ENCODE measurements around the gene CYBA. TPM values are rescaled to one million over a fixed set of nuclear protein-coding genes. Genes with fewer than 3 reads are reported as not detected.

Gene CYBA
- total RNA-seq, 1 experiment from 2014 or later = 351 TPM

DNA sequence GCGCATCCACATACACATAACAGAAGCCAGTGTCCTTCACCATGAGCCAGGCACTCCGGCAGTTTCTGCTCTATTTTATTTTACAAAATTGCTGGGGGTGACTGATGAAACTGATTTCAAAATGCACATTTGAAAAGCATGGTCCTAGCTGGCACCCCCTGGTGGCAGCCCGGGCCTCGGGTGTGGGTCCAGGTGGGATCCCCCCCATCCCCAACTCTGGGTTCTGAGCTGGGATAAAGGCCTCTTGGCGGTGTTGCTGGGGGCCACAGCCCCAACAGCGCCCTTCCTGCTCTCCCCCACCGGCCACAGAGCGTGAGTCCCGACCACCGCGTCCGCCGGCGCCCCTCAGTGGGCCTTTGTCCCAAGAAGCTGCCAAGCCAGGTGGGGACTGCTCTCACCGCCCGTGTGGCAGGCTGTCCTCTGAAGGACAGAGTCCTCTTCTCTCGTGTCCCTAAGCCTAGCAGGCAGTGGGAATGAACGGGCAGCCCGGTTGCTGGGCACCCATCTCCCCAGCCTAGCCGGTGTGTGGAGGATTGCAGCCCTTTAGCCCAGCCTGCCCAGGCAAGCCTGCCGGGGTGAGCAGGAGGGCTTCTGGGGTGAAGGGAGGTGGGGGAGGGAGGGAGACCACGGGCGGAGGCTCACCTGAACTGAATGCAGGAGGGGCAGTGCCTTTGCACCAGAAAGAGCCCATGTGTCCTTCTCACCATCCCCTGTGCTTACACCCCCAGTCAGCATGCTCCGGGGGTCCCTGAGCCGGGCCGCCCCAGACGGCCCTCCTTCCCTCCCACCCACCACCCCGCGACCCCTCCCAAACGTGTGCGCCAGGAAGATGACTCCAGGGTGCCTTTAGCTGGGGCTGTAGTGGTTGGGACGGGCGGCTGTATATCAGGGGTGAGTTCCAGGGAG is 34.6 kb upstream of the CYBA start:
- peaks cover 24% of the 10 kb centered on the region for H3K4me1 ChIP-seq
- CTCF ChIA-PET = interaction anchor here (0.6 to 1.3 kb wide), 6 partner anchors 13 to 1237 kb away, joined by 3 to 10 read pairs (median 4); partner anchors contain the start of gene MVD
- no peaks in the 10 kb centered on the region for H3K9me3 Mint-ChIP-seq (ENCODE audit: unreplicated experiment)

GRCh38 chr16:88684569-88685155 is 33.8 kb upstream of the CYBA start:
- Histone ChIP-seq H3K27me3 (replicated peaks; ENCODE audit: control insufficient read depth, insufficient read depth, low read length) (no peaks in the 10 kb centered on the region), H3K9me3 (no peaks in the 10 kb centered on the region), H3K4me1 (peaks cover 24% of the 10 kb centered on the region), H3K36me3 (ENCODE audit: control insufficient read depth, insufficient read depth, low read length) (no peaks in the 10 kb centered on the region), H3K4me3 (ENCODE audit: low read depth, low read length) (no peak overlapping the region)
- DNase-seq = no peak
- Mint-ChIP-seq H3K27ac (ENCODE audit: unreplicated experiment) (no peak overlapping the region), H3K4me1 (ENCODE audit: low read depth, unreplicated experiment) (peaks cover 13% of the 10 kb centered on the region), H3K27me3 (ENCODE audit: insufficient read depth, unreplicated experiment) (no peaks in the 10 kb centered on the region), H3K36me3 (ENCODE audit: insufficient read depth, unreplicated experiment) (peaks cover 17% of the 10 kb centered on the region), H3K4me3 (ENCODE audit: unreplicated experiment) (peak overlapping the region; percentile 78), H3K9me3 (ENCODE audit: unreplicated experiment) (no peaks in the 10 kb centered on the region)
- no TSS peak for BruUV-seq (replicated peaks)
- TF ChIP-seq CTCF (IDR thresholded peaks at IDR 0.05; ENCODE audit: insufficient read depth in 1 of 2, low read depth in 1 of 2, low read length in 1 of 2, severe bottlenecking in 1 of 2, unreplicated experiment in 1 of 2) = no peak
- ChIA-PET CTCF (interaction anchor here (0.5 to 1.2 kb wide), 3 partner anchors 12 to 126 kb away, joined by 3 to 10 read pairs (median 5); no protein-coding TSS in a partner anchor), POLR2A (interaction anchor here (0.7 kb wide), 1 partner anchor 114 kb away, joined by 4 read pairs; the partner anchor contains the start of gene ZC3H18)
- intact Hi-C loops (cut with micrococcal nuclease; ENCODE audit: unreplicated experiment) = no loop called here

More for the DNA sequence above, 34.6 kb upstream of the CYBA start:
- no TSS peak for BruUV-seq (replicated peaks)
- peak; percentile 78 to 82 for TF ChIP-seq CTCF (IDR thresholded peaks at IDR 0.05; ENCODE audit: insufficient read depth in 1 of 2, low read depth in 1 of 2, low read length in 1 of 2, severe bottlenecking in 1 of 2, unreplicated experiment in 1 of 2)
- no peaks in the 10 kb centered on the region for H3K27me3 Mint-ChIP-seq (ENCODE audit: insufficient read depth, unreplicated experiment)
- H3K27me3 ChIP-seq (replicated peaks; ENCODE audit: control insufficient read depth, insufficient read depth, low read length) = no peaks in the 10 kb centered on the region
- no peak overlapping the region for H3K27ac Mint-ChIP-seq (ENCODE audit: unreplicated experiment)
- peaks cover 17% of the 10 kb centered on the region for H3K36me3 Mint-ChIP-seq (ENCODE audit: insufficient read depth, unreplicated experiment)
- no peaks in the 10 kb centered on the region for H3K36me3 ChIP-seq (ENCODE audit: control insufficient read depth, insufficient read depth, low read length)
- H3K4me3 Mint-ChIP-seq (ENCODE audit: unreplicated experiment) = peak overlapping the region; percentile 78
- H3K9me3 ChIP-seq = no peaks in the 10 kb centered on the region
- H3K4me3 ChIP-seq (ENCODE audit: low read depth, low read length) = peak overlapping the region; percentile 82
- peak in 1 of 2 experiments; percentile 72 for DNase-seq
- POLR2A ChIA-PET = interaction anchor here (0.5 to 0.7 kb wide), 2 partner anchors 23 to 115 kb away, joined by 3 to 4 read pairs; partner anchors contain the start of genes MVD and ZC3H18
- intact Hi-C loops (cut with micrococcal nuclease; ENCODE audit: unreplicated experiment) = loop anchor here (1.0 kb wide), 1 partner anchor 22 kb away; the partner anchor contains the start of gene MVD
- H3K4me1 Mint-ChIP-seq (ENCODE audit: low read depth, unreplicated experiment) = peaks cover 13% of the 10 kb centered on the region

DNA sequence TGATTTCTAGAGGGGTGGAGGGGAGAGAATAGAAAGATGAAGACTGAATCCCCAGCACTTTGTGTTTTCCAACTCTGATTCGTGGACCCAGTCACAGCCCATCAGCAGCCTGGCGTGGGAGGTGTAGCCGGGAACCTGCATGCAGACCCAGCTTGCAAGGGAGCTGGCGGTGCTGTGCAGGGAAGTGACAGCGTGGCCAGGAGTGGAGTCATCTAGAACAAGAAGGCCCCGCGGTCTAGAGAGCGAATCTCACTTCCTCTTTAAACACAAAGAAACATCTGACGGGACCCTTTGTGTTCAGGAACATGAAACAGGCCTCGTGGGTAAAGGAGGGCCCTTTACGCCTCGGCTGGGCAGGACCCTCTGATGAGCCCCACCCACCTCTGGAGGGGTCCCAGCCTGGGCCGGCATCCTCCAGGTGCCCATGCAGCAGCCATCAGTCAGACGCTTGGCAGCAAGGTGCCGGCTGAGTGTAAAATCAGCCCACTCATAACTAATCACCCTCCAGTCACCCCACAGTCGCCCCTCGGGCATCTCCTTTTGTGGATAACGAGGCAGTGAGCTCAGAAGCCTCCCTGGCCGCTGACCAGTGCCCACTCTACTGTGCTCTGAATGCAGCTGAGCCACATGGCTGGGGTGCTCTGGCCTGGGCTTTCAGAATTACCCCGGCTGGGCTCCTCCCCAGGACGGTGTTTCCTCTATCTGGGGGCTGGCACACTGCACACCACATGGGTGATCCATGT is 31.0 kb upstream of the CYBA start:
- no peaks in the 10 kb centered on the region for H3K9me3 Mint-ChIP-seq (ENCODE audit: unreplicated experiment)
- no peaks in the 10 kb centered on the region for H3K27me3 ChIP-seq (replicated peaks; ENCODE audit: control insufficient read depth, insufficient read depth, low read length)
- no TSS peak for BruUV-seq (replicated peaks)

More for the DNA sequence above, 31.0 kb upstream of the CYBA start:
- peaks cover 13% of the 10 kb centered on the region for H3K36me3 Mint-ChIP-seq (ENCODE audit: insufficient read depth, unreplicated experiment)
- no peak overlapping the region for H3K4me3 ChIP-seq (ENCODE audit: low read depth, low read length)
- H3K27ac Mint-ChIP-seq (ENCODE audit: unreplicated experiment) = no peak overlapping the region
- no peak for DNase-seq
- no peaks in the 10 kb centered on the region for H3K9me3 ChIP-seq
- no peaks in the 10 kb centered on the region for H3K36me3 ChIP-seq (ENCODE audit: control insufficient read depth, insufficient read depth, low read length)
- H3K4me3 Mint-ChIP-seq (ENCODE audit: unreplicated experiment) = no peak overlapping the region
- peaks cover 7% of the 10 kb centered on the region for H3K4me1 ChIP-seq
- no peaks in the 10 kb centered on the region for H3K4me1 Mint-ChIP-seq (ENCODE audit: low read depth, unreplicated experiment)
- TF ChIP-seq CTCF (IDR thresholded peaks at IDR 0.05; ENCODE audit: insufficient read depth in 1 of 2, low read depth in 1 of 2, low read length in 1 of 2, severe bottlenecking in 1 of 2, unreplicated experiment in 1 of 2) = no peak
- CTCF ChIA-PET = interaction anchor here (0.9 kb wide), 1 partner anchor 10 kb away, joined by 3 read pairs; no protein-coding TSS in a partner anchor
- intact Hi-C loops (cut with micrococcal nuclease; ENCODE audit: unreplicated experiment) = no loop called here
- POLR2A ChIA-PET = no interaction called here
- no peaks in the 10 kb centered on the region for H3K27me3 Mint-ChIP-seq (ENCODE audit: insufficient read depth, unreplicated experiment)
